Subcutaneous adipose tissue (tissue), 4 donors: Measurements from ENCODE around the gene SFTPB. TPM values are rescaled to one million over a fixed set of nuclear protein-coding genes. Genes with fewer than 3 reads are reported as not detected.

Experiments used
- total RNA-seq, 4 donors: library from RNA; depleted of rRNA; stranded (reverse); fragments of >200 nt; gene quantifications; one replicate each; pipeline ENCODE4 v1.1.0, GENCODE V29; 2016
- TF ChIP-seq, protein P1 (sequence below): fragments of 450-650 bp; IDR thresholded peaks from one replicate; pipeline ENCODE4 v1.5.1; 2016; ENCODE audit warnings: low read depth, mild to moderate bottlenecking, control low read depth, antibody characterized with exemption, moderate library complexity

Gene SFTPB
- total RNA-seq, 4 donors from 2014 or later, result not detected

DNA sequence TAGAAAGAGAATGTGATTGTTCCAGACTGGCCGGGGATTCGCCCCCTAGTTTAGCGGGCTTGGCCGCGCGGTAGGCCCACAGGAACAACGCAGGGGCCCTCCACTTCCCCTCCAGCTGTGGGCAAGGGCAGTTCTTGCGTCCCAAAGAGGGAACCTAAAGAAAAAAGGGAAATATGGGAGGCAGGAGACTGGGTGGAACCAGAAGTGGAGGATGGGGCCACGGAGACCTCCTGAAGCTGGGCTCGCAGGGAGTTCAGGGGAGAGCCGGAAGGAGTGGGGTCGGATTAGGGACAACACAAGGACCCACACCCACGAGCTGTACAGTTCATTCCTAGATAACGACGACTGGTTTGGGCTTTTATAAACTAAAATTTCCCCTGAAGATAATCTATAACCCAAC, 44.3 kb upstream of the SFTPB start:
- TF ChIP-seq, protein P1, sequence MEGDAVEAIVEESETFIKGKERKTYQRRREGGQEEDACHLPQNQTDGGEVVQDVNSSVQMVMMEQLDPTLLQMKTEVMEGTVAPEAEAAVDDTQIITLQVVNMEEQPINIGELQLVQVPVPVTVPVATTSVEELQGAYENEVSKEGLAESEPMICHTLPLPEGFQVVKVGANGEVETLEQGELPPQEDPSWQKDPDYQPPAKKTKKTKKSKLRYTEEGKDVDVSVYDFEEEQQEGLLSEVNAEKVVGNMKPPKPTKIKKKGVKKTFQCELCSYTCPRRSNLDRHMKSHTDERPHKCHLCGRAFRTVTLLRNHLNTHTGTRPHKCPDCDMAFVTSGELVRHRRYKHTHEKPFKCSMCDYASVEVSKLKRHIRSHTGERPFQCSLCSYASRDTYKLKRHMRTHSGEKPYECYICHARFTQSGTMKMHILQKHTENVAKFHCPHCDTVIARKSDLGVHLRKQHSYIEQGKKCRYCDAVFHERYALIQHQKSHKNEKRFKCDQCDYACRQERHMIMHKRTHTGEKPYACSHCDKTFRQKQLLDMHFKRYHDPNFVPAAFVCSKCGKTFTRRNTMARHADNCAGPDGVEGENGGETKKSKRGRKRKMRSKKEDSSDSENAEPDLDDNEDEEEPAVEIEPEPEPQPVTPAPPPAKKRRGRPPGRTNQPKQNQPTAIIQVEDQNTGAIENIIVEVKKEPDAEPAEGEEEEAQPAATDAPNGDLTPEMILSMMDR, result no peak

DNA sequence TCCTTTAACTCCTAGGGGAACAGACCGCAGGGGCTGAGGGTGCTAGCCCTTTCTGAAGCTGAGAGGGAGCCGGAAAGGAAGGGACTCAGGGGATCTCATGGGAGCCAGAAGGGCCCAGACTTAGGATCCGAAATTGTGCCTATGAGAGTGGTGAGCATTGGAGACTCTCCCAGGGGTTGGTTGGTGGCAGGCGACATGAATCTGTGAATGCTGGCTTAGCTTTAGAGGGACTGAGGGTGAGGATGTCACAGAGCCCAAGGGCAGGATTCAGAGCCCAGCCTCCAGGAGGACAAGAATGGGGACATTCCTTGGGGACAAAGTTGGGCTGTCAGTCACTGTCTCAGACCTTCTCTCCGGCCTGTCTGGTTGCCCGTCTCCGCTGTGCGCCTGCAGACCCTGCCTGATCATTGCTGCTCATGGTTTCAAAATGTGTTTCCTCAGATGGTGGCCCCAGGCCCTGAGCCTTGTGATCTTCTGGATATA, 43.6 kb upstream of the SFTPB start:
- TF ChIP-seq, protein P1, result no peak

DNA sequence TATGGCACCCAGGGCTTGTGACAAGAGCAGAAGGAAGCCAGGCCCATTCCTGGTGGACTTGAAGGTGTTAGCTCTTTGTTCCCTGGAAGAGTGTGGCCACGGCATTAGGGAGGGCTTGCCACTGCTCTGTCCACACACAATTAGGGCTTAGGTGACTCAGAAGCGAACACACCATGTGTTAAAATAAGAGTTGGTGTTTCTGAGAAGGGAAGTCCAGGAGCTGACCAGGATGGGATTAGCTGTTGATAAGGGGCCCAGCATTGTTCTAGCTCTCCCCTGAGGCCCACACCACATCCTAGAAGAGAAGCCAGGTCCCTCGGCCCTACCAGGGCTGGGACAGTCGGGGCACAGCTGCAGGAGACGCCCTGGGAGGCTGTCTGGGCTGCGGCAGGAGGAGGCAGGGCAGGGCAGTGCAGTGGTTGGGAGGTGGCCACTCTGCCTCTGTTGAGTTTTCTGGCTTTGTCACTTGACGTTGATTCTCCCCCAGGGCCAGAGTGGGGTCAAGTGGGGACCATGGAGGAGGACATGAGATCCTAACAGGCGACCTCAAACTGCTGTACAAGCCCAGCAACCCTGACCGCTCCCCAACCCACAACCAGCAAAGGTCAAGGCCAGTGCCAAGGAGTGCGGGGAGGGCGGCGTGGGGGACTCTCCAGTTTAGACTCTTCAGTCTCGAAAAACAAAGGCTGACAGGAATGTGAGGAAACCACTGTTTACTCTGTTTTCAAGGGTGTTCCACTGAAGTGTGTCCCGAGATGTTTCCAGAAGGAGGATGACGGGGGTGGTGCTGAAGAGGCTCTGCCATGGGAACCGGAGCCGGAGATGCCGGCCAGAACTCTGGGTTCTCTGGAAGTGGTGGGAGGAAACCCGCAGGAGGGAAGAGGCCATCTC, 42.9 kb upstream of the SFTPB start:
- TF ChIP-seq, protein P1, result no peak

- TF ChIP-seq, protein P1, result no peak
Observed at GRCh38 chr2:85709401-85709811, 41.4 kb upstream of the SFTPB start.

DNA sequence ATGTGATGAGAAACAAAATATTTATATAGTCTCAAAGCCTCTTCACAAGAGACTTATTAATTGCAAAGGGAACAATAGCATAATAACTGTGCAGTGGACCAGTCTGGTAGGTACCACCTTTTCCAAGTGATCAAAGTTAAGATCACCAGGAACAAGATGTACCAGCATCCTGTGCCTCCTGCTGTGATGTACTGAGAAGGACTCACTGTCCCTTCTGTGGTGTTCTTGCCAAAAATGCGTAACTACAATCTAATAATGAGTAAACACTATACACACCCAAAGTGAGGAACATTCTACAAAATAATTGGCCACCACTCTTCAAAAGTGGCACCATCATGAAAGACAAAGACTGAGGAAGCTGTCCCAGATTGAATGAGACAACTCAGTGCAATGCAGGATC, 40.6 kb upstream of the SFTPB start:
- TF ChIP-seq, protein P1, result no peak

- TF ChIP-seq, protein P1, result no peak
Observed at GRCh38 chr2:85707304-85707703, 39.3 kb upstream of the SFTPB start.

DNA sequence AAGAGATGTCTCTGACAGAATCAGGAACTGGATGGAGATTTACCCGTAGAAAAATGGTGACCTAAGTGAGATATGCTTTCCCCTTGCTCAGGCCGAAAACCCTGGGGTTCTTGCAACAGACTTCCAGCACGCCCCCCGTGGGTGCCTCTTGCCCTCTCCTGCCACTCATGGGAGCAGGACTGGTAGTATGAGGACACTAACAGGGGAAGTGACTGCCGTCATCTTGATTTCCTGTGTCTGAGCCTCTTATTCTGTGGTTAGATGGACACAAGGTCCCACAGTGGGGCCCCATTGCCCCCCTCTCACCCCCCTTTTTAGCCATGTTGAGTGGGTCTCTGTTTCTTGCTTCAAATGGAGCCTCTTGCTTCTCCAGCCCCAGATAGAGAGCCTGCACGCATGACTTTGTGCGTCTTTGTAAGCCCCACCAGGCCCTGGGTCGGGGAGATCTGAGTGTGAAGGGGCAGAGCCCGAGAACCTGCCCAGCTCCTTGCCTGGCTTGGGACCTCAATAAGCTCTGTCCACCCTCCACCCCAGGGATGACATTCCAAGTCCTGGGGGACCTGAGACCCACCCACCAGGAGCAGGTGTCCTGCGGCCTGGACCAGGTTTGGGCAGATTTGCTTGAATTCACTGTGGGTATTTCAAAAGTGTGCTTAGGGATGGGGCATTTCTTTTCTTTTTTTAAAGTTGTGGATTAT, 38.7 kb upstream of the SFTPB start:
- TF ChIP-seq, protein P1, result no peak
